ENCODE results near the gene PIEZO1. TPM values are rescaled to one million over a fixed set of nuclear protein-coding genes. Genes with fewer than 3 reads are reported as not detected.

Gene PIEZO1
- total and polyA plus RNA-seq, 9 of the 15 experiments (the other 6 are each of a cell fraction or from before 2014, with no cell fraction given) = 3.6 to 432 (median 131) TPM

GRCh38 chr16:88782454-88783390 lies 2.3 kb downstream of the PIEZO1 start (continued):
- TF ChIP-seq GTF3C2 (IDR thresholded peaks at IDR 0.05; ENCODE audit: borderline replicate concordance, extremely low read depth, insufficient read length) (no peak), SLC30A9 (CRISPR knock-in tag; IDR thresholded peaks at IDR 0.05) (no peak), IRF1 (CRISPR knock-in tag; IDR thresholded peaks at IDR 0.05; ENCODE audit: borderline replicate concordance) (no peak), NR2C2 (CRISPR knock-in tag; IDR thresholded peaks at IDR 0.05) (no peak), NR2C2 (tag; IDR thresholded peaks at IDR 0.05) (no peak), ZNF354B (CRISPR knock-in tag; IDR thresholded peaks at IDR 0.05) (no peak), ZFX (CRISPR knock-in tag; IDR thresholded peaks at IDR 0.05) (peak; percentile 41; the same call in 1 of the 2 replicates), KHSRP (IDR thresholded peaks at IDR 0.05) (no peak), RNF219 (CRISPR knock-in tag; IDR thresholded peaks at IDR 0.05) (no peak), MCM2 (IDR thresholded peaks at IDR 0.05; ENCODE audit: low read depth) (no peak), ZEB2 (IDR thresholded peaks at IDR 0.05) (no peak), POLR2AphosphoS5 (IDR thresholded peaks at IDR 0.05; ENCODE audit: control insufficient read depth, insufficient read depth, low read depth, low read length) (peak; percentile 11; the same call in 1 of the 2 replicates), MAX (CRISPR knock-in tag; IDR thresholded peaks at IDR 0.05) (no peak), NFIC (IDR thresholded peaks at IDR 0.05) (no peak), HNRNPLL (IDR thresholded peaks at IDR 0.05; ENCODE audit: low read depth, low read length, poor library complexity, severe bottlenecking) (no peak)
- TF ChIP-seq, protein P1, sequence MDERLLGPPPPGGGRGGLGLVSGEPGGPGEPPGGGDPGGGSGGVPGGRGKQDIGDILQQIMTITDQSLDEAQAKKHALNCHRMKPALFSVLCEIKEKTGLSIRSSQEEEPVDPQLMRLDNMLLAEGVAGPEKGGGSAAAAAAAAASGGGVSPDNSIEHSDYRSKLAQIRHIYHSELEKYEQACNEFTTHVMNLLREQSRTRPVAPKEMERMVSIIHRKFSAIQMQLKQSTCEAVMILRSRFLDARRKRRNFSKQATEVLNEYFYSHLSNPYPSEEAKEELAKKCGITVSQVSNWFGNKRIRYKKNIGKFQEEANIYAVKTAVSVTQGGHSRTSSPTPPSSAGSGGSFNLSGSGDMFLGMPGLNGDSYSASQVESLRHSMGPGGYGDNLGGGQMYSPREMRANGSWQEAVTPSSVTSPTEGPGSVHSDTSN (CRISPR knock-in tag; IDR thresholded peaks at IDR 0.05; ENCODE audit: low read depth) = no peak
- TF ChIP-seq, protein P1 (tag; conservative IDR thresholded peaks at IDR 0.05; ENCODE audit: low read depth) = no peak
